22Rv1 (cell line): ENCODE measurements around the gene ASB15.

Experiments
- H3K27ac ChIP-seq: fragments of 450-650 bp; 2 replicates; pipeline ENCODE4 v1.5.1; 2017
- ZFX ChIP-seq: fragments of 450-650 bp; IDR thresholded peaks from 2 replicates; pipeline ENCODE4 v1.6.1; 2017; ENCODE audit warnings: antibody characterized with exemption, borderline replicate concordance
- TF ChIP-seq, protein P1 (sequence below): fragments of 450-650 bp; IDR thresholded peaks from 2 replicates; pipeline ENCODE4 v1.5.1; 2017; ENCODE audit warnings: mild to moderate bottlenecking

ASB15 gene

DNA sequence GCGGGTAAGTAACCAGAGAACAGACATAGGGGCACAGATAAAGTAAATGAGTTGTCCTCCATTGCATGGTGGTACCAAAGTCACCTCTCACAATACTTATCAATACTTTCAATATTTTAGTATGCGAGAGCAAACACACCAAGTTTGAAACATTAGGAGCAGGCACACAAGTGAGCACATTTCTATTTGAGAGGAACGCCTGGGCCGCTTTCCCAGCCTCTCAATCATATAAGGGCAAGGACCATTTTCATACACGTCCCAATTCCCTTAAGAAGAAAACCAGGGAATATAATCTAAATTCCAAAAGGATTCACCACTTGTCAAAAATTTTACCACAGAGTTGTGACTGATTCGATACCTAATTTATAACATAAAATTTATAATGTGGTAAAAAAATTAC is 61.6 kb downstream of the ASB15 start:
- no peak overlapping the region for H3K27ac ChIP-seq
- no peak for TF ChIP-seq ZFX
- TF ChIP-seq, protein P1, sequence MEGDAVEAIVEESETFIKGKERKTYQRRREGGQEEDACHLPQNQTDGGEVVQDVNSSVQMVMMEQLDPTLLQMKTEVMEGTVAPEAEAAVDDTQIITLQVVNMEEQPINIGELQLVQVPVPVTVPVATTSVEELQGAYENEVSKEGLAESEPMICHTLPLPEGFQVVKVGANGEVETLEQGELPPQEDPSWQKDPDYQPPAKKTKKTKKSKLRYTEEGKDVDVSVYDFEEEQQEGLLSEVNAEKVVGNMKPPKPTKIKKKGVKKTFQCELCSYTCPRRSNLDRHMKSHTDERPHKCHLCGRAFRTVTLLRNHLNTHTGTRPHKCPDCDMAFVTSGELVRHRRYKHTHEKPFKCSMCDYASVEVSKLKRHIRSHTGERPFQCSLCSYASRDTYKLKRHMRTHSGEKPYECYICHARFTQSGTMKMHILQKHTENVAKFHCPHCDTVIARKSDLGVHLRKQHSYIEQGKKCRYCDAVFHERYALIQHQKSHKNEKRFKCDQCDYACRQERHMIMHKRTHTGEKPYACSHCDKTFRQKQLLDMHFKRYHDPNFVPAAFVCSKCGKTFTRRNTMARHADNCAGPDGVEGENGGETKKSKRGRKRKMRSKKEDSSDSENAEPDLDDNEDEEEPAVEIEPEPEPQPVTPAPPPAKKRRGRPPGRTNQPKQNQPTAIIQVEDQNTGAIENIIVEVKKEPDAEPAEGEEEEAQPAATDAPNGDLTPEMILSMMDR, result no peak

DNA sequence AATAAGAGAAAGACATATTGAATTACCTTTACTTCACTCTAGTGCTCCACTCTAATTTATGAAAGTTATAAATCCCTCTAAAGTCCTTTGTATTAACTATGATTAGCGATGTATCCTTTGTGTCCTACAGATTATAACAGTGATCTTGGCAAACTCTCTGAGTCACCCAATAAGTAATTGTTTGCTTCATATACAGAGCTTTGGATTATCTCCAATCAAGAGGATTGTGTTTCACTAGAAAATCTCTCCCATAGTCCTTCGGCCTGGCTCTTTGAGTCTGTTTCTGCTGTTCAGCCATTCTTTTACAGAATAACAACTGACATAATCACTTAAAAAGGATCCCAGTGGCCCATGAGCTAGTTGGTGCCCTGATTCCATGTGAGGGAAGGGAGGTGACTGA is 63.5 kb downstream of the ASB15 start:
- H3K27ac ChIP-seq, result no peak overlapping the region
- TF ChIP-seq, protein P1, result no peak
- TF ChIP-seq ZFX, result no peak

DNA sequence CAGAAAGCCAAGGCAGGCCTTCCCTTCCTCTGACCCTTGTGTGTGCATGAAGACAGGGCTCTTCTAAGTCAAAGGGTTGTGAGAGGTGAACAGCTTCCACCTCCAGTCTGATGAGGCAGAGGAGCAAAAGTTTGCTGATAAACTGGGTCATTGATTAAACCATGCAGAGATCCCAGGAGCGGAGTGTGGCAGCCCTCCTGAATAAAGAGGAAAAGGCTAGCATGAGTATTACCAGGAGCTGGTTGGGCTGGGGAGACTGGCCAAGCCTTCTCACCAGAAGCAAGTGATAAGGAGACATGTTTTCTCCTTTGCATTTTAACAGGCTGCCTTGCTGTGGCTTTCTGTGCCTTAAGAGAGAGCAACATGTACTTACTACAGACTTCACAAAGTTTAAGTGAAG is 64.3 kb downstream of the ASB15 start:
- no peak for TF ChIP-seq ZFX
- TF ChIP-seq, protein P1, result no peak

DNA sequence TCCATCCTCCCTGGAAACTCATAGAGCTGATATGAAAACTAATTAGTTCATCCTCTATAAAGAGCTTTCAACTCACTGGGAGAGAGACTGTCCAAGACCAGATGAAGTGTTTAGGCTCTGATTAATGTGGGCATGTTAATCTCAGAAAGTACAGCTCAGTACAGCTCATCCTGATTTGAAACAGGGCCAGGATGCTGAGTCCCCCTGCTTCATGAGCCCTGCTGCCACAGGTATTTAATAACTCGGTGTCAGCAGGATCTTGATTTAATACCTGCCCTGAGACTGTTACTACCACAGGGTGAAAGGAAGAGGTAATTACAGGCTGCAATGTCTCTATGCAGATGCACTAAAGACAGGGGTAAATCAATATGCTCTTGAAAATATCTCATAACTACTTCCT is 64.9 kb downstream of the ASB15 start:
- no peak overlapping the region for H3K27ac ChIP-seq
- TF ChIP-seq, protein P1, result no peak

More for the DNA sequence above, 64.3 kb downstream of the ASB15 start:
- no peak overlapping the region for H3K27ac ChIP-seq

DNA sequence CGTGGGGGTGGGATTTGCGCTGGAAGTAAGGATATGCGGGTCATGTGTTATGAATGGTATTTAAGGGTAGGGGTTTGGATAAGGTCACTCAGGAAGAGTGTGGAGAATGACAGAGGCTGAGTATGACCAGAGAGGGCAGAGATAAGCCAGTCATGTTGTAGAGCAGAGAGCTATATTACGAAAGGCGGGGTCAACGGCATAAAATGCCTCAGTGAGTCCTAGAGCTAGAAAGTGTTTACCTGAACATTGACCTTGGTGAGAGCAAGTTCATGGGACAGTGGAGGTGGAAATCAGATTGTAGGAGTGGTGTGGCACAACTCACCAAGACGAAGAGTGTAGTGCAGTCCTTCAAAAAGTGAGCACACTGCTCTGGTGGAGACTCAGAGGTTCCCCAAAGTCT is 67.9 kb downstream of the ASB15 start:
- TF ChIP-seq ZFX, result no peak
- TF ChIP-seq, protein P1, result no peak
- no peak overlapping the region for H3K27ac ChIP-seq

DNA sequence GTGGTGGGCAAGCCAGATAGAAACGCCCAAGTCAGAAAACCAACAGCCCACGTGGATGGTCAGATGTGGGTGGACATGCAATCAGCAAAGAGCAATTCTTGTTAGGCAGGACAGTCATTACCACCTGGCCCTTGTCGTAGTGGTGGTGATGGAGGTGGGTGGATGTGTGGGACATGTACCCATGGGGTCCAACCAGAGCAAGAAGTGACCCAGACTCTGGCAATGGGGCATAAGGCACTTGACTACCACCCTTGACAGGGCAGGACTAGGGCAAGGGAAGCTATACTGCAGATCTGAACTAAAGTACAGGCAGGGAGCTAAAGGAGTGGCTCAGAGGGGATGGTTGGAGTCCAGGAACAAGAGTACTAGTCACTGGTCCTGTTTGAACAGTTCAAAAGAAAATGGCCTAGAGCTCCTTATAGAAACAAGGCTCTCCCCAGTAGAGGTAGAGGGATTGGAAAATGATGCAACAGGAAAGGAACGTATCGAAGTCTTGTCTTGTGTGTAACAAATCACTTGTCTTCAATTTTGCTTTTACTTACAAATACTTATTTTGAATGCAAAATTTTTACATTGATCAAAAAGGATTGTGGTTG is 71.6 kb downstream of the ASB15 start:
- TF ChIP-seq ZFX, result no peak
- TF ChIP-seq, protein P1, result no peak

DNA sequence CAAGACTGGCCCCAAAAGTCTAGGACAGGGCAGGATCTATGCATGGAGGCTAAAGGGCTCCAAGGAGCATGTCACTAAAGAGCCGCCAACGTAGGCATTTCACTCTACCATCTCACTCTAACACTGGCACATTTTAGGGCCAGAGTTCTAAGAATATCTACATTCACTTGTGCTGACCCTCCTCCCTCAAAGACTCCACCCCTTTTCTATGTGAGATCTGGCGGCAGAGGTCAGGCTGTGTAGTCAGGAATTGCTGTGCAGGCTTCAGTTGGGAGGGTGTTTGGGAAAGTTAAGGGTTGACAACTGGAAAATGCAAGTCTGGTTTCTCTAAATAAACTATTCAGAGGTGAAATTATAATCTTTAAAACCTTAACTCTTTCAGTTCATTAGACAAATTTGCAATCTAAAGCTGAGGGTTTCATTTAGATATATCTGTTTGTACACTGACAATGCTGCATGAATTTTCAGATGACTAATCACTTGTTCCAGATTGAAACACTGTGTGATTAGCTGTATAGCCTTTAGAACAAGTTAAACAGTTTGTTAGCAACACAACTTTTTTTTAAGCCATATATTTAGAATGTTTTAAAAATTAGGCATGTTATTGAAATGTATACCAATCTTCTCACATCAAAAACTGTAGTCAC is 72.3 kb downstream of the ASB15 start:
- TF ChIP-seq, protein P1, result no peak
- TF ChIP-seq ZFX, result no peak
- H3K27ac ChIP-seq, result no peak overlapping the region

More for the DNA sequence above, 71.6 kb downstream of the ASB15 start:
- H3K27ac ChIP-seq, result no peak overlapping the region
